Rectal smooth muscle tissue (tissue), 1 donor: ENCODE data around the gene TPBG.

ENCODE experiments used
- H3K27ac ChIP-seq: one replicate; pipeline ENCODE4 v1.7.0; 2013; ENCODE audit warnings: low read depth, low read length, inconsistent platforms
- H3K27me3 ChIP-seq: one replicate; pipeline ENCODE4 v1.7.0; 2013; ENCODE audit warnings: low read length; ENCODE audit not compliant: control insufficient read depth, insufficient read depth
- H3K36me3 ChIP-seq: one replicate; pipeline ENCODE4 v1.7.0; 2013; ENCODE audit warnings: low read length; ENCODE audit not compliant: control insufficient read depth, insufficient read depth
- H3K4me1 ChIP-seq: one replicate; pipeline ENCODE4 v1.7.0; 2013; ENCODE audit warnings: low read length; ENCODE audit not compliant: control insufficient read depth, insufficient read depth
- H3K4me3 ChIP-seq: one replicate; pipeline ENCODE4 v1.7.0; 2013; ENCODE audit warnings: low read length
- H3K9ac ChIP-seq: one replicate; pipeline ENCODE4 v1.7.0; 2013; ENCODE audit warnings: low read length

TPBG gene

DNA sequence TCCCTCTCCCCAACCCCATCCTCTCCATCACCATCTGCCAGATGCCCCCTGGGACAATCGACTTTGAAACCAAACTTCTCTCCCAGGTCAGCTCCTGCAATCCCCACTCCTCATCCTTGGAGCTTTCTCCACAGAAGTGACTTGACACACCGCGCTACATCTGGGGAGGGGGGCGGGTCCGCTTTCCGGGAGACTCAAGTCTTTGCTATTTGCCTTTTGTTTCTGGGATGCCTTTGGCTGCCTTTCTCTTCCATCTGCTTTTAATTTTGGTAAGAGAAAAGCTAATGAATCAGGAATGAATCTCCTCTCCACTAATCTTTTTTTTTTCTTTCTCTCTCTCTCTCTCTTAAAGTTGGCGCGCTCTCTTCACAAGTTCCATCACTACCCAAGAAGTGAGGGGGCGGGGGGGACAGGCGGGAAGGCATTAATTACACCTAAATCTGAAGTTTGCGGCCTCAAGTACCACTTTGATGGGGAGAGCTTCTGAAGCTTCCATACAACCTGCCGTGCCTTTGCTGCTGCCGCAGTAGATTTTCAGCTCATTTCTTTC lies 664 bp upstream of the TPBG start:
- no peak overlapping the region for H3K9ac ChIP-seq
- no peak overlapping the region for H3K27ac ChIP-seq
- peaks cover 3% of the 10 kb centered on the region for H3K27me3 ChIP-seq

DNA sequence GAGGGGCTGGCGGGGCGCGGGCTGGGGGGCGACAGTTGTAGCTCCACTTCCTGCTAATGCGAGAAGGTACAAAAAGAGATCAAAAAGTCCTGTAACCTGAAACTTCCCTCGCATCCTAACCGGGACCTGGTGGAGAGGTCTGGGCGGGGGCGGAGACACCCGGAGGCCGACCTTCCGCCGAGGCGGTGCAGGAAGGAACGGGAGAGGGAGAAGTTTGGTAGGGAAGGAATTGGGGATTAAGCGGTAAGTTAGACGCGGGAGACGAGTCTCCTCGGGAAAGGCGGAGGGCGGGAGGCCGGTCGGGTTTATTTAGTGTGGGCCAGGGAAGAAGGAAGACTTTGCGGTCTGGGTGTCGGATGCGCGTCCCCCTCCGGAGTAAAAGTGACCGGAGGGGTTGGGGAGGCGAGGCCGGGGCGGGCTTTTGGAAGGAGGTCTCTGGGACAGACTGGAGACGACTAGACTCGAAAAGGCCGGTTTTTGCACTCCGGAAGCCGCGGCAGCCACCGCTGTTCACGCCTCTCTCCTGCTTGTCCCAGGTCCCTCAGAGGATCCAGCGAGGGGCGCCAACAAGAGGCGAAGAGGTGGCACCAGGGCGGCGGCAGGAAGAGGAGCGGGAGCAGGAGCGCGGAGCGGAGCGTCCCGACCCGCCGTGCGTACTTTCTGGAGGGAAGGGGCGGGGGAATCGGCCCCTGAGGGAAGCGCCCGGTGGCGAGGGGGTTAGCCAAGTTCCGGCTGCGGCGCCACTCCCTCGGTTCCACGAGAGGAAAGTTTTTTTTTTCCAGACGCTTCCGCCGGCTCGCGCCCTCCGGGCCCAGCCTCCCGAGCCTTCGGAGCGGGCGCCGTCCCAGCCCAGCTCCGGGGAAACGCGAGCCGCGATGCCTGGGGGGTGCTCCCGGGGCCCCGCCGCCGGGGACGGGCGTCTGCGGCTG lies 734 bp downstream of the TPBG start:
- no peak overlapping the region for H3K9ac ChIP-seq
- peaks cover 3% of the 10 kb centered on the region for H3K27me3 ChIP-seq
- H3K27ac ChIP-seq, result peak overlapping the region; percentile 74
- no peaks in the 10 kb centered on the region for H3K36me3 ChIP-seq
- no peaks in the 10 kb centered on the region for H3K4me1 ChIP-seq
- H3K4me3 ChIP-seq, result peak overlapping the region; percentile 86

More for the DNA sequence above, 664 bp upstream of the TPBG start:
- peak overlapping the region; percentile 86 for H3K4me3 ChIP-seq
- H3K36me3 ChIP-seq, result no peaks in the 10 kb centered on the region
- no peaks in the 10 kb centered on the region for H3K4me1 ChIP-seq

DNA sequence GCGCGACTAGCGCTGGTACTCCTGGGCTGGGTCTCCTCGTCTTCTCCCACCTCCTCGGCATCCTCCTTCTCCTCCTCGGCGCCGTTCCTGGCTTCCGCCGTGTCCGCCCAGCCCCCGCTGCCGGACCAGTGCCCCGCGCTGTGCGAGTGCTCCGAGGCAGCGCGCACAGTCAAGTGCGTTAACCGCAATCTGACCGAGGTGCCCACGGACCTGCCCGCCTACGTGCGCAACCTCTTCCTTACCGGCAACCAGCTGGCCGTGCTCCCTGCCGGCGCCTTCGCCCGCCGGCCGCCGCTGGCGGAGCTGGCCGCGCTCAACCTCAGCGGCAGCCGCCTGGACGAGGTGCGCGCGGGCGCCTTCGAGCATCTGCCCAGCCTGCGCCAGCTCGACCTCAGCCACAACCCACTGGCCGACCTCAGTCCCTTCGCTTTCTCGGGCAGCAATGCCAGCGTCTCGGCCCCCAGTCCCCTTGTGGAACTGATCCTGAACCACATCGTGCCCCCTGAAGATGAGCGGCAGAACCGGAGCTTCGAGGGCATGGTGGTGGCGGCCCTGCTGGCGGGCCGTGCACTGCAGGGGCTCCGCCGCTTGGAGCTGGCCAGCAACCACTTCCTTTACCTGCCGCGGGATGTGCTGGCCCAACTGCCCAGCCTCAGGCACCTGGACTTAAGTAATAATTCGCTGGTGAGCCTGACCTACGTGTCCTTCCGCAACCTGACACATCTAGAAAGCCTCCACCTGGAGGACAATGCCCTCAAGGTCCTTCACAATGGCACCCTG lies 1.6 kb downstream of the TPBG start:
- Histone ChIP-seq H3K4me3 (peak overlapping the region; percentile 86), H3K36me3 (no peaks in the 10 kb centered on the region), H3K4me1 (no peaks in the 10 kb centered on the region), H3K27me3 (peaks cover 3% of the 10 kb centered on the region), H3K9ac (no peak overlapping the region), H3K27ac (no peak overlapping the region)

DNA sequence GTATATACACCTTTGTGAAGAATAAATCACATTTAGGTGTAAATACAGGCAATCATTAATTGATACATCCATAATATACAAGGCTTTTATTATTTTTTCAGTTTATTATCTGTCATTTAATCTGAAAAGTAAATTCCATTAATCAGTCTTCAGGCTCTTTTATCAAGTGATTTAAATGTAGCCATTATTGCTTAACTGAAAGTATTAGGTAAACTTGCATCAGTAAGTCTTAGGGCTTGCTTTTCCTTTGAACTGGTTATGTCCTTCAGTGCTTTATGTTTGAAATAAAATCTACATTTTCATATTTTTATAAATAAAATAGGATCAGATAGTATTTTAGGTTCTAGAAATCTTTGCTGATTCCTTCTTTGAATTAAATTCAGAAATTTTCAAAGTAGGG lies 4.1 kb downstream of the TPBG start:
- Histone ChIP-seq H3K9ac (no peak overlapping the region), H3K27me3 (peaks cover 3% of the 10 kb centered on the region), H3K36me3 (no peaks in the 10 kb centered on the region), H3K27ac (no peak overlapping the region), H3K4me3 (no peak overlapping the region), H3K4me1 (no peaks in the 10 kb centered on the region)

DNA sequence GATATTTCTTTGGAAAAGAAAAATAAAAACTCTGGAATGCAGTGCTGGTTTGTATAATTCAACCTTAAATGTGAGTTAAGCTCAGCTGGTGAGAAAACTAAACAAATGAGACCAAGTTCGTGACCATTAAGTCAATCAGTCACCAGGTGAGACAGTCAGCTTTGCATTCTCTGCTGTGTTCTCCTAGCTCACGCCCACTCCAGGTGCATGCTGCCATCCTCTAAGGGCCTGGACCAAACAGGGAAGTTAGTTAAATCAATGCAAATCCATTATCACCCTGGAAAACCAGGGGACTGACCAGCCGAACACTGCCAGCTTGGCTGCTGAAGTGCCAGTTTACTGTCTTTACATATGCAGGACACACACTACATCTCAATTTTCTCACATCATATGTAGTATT lies 7.2 kb downstream of the TPBG start:
- Histone ChIP-seq H3K9ac (no peak overlapping the region), H3K27ac (no peak overlapping the region), H3K4me3 (no peak overlapping the region), H3K27me3 (no peaks in the 10 kb centered on the region), H3K4me1 (no peaks in the 10 kb centered on the region), H3K36me3 (no peaks in the 10 kb centered on the region)

DNA sequence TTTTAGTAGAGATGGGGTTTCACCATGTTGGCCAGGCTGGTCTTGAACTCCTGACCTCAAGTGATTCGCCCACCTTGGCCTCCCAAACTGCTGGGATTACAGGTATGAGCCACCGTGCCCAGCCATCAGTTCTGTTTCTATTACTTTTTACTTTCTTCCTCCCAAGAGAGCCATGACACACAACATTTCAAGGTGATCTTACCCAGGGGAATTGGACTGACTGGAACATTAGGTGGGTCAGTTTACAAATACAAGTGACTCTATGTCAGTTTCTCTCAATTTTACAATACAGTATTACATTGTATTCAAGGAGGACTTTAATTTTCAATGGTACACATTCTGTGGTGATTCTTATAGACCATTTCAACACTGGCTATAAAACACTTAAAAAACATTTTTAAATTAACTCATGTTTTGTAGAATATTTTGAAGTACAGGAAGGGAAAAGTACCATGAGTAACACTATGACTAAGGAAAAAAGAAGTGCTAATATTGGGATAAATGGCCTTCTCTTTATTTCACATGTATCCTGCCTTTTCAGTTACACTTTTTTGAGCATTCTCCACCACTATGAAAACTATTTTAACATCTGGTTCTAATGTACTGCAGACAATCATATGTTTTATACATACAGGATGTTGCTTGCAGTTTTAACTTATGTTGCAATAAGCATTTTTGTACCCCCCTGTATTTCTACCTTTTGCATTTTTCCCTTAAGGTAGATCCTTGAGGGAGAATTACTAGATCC lies 8.4 kb downstream of the TPBG start:
- Histone ChIP-seq H3K27me3 (no peaks in the 10 kb centered on the region), H3K4me1 (no peaks in the 10 kb centered on the region)

DNA sequence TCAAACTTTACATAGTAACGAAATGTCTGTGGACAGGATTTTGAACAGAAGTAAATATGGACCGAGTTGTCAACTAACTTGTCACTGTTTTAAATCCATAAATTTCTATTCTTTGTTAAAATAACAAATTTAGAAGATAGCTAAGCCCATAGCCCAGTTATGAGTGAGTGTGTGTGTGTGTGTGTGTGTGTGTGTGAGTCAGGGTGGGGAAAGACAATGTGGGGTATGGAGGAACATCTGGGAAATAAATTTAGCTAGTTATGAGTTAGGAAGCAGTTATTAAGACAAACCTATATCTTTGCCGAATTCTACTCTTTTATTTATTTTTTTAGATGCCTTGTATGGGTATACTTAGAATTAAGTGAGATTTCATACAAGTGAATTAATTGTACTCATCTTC lies 9.0 kb downstream of the TPBG start:
- Histone ChIP-seq H3K4me3 (no peak overlapping the region), H3K4me1 (no peaks in the 10 kb centered on the region), H3K27me3 (no peaks in the 10 kb centered on the region), H3K27ac (no peak overlapping the region), H3K36me3 (no peaks in the 10 kb centered on the region), H3K9ac (no peak overlapping the region)

More for the DNA sequence above, 8.4 kb downstream of the TPBG start:
- no peak overlapping the region for H3K27ac ChIP-seq
- no peaks in the 10 kb centered on the region for H3K36me3 ChIP-seq
- H3K4me3 ChIP-seq, result no peak overlapping the region
- no peak overlapping the region for H3K9ac ChIP-seq

DNA sequence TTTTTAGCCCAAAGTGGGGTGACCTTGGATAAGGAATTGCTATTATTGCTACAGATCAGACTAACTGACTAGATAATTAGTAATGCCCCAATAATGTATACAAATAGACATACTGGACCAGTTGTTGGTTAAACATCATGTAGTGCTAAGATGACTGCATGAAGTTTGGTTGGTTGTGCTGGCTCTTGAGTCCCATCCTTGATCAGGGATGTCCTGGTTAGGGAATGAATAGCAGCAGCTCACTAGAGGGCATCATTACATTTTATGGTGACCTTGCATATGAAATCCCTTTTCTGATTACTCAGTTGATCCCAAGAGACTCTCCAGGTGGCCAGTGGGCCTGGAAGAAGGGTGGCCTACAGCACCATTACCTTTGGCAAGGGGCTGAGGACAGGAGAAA lies 10.9 kb downstream of the TPBG start:
- no peak overlapping the region for H3K9ac ChIP-seq
- no peak overlapping the region for H3K27ac ChIP-seq
- no peaks in the 10 kb centered on the region for H3K4me1 ChIP-seq
- no peak overlapping the region for H3K4me3 ChIP-seq
- H3K27me3 ChIP-seq, result no peaks in the 10 kb centered on the region
- H3K36me3 ChIP-seq, result no peaks in the 10 kb centered on the region

DNA sequence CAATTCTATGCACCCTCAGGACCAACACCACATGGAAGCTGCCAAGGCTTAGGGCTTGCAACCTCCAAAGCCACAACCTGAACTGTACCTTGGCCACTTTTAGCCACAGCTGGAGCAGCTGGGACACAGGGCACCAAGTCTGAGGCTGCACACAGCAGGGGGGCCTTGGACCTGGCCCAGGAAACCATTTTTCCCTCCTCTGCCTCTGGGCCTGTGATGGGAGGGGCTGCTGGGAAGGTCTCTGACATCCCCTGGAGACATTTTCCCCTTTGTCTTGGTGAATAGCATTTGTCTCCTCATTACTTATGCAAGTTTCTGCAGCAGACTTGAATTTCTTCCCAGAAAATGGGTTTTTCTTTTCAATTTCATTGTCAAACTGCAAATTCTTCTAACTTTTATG lies 13.0 kb downstream of the TPBG start:
- H3K36me3 ChIP-seq, result no peaks in the 10 kb centered on the region
- no peak overlapping the region for H3K9ac ChIP-seq
- H3K4me3 ChIP-seq, result no peak overlapping the region
- H3K27ac ChIP-seq, result no peak overlapping the region
- no peaks in the 10 kb centered on the region for H3K27me3 ChIP-seq
- H3K4me1 ChIP-seq, result no peaks in the 10 kb centered on the region

DNA sequence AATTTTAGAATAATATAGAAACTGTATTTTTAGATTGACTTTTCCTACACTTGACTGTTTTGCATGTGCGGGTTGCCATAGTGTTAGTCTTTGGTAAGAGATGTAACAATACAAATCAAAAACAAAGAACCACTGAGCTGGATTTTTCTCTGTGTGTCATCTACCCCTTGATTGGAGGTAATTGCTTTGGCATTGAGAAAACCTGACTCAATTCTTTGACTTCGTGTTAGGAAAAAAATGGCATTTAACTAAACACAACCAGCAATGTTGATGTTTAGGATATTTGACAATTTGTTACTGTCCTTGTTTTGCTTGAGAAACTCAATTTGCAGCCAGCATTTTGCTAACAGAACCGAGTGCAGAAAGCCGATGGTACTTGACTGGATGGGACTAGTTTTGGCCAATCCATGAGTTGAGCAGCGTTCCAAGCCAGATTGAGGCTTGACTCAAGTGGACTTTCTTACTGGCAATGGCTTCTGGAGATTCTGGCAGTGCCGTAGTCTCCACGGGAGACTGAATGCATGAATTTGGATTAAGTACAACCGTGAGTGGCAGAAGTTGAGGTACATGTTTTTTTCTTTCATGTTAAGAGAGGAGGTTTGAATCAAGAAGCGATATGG lies 17.1 kb downstream of the TPBG start:
- no peaks in the 10 kb centered on the region for H3K4me1 ChIP-seq
- H3K36me3 ChIP-seq, result no peaks in the 10 kb centered on the region
- no peak overlapping the region for H3K27ac ChIP-seq
- H3K27me3 ChIP-seq, result no peaks in the 10 kb centered on the region
- no peak overlapping the region for H3K9ac ChIP-seq
- H3K4me3 ChIP-seq, result no peak overlapping the region

DNA sequence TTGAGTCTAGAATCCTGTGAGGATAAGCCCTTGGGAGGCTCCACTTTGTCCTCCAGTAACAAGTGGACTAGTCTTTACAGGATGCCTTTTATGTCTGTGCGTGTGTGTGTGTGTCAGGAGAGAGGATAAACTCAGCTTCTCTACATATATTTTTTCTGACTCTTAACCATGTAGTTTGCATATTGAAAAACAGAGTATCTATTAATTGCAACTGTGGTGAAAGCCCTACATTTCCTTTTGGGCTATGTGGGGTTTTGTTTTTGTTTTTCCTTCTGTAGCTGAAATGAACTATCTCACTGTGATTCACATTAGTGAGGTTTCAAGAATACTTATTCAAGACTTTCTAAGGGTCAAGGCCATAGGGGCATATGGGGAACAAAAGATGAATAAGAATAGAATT lies 17.7 kb downstream of the TPBG start:
- Histone ChIP-seq H3K4me3 (no peak overlapping the region), H3K27me3 (no peaks in the 10 kb centered on the region), H3K9ac (no peak overlapping the region), H3K36me3 (no peaks in the 10 kb centered on the region), H3K4me1 (no peaks in the 10 kb centered on the region), H3K27ac (no peak overlapping the region)

DNA sequence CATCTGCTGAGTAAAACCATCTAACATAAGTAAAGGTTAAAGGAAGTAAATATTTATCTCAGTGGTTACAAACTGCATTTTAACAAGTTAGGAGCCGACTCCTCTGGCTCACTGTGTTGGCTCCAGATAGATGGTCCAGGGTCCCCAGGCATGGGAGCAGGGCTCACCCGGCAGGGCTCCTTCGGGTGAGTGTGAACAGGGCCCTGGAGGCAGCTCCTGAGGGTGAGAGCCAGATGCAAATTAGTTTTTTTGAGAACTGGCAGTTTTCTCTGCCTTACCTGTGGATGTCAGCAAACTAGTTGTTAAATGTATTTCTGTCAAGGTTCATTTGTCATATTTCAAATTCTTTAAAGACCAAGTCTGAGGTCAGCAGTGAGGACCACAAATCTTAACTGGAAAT lies 21.5 kb downstream of the TPBG start:
- Histone ChIP-seq H3K4me1 (no peaks in the 10 kb centered on the region), H3K27ac (no peak overlapping the region)

More for the DNA sequence above, 21.5 kb downstream of the TPBG start:
- Histone ChIP-seq H3K4me3 (no peak overlapping the region), H3K9ac (no peak overlapping the region), H3K27me3 (no peaks in the 10 kb centered on the region), H3K36me3 (no peaks in the 10 kb centered on the region)
